SU-DHL-6 (cell line): ENCODE results near the gene C1QL2.

Experiments used
- EZH2phosphoT487 ChIP-seq: fragments of 200-600 bp; sonication (generic), shearing (Covaris generic); conservative IDR thresholded peaks from 2 replicates; pipeline ENCODE4 v1.6.1; 2018; ENCODE audit warnings: mild to moderate bottlenecking, antibody characterized with exemption, low read length, moderate library complexity, mixed read lengths
- TF ChIP-seq, protein P1 (sequence below): fragments of 200-600 bp; sonication (generic); IDR thresholded peaks from one replicate; pipeline ENCODE4 v1.5.1; 2017; ENCODE audit warnings: antibody characterized with exemption, mild to moderate bottlenecking, low read length, moderate library complexity; ENCODE audit not compliant: insufficient read depth, poor library complexity, severe bottlenecking

DNA sequence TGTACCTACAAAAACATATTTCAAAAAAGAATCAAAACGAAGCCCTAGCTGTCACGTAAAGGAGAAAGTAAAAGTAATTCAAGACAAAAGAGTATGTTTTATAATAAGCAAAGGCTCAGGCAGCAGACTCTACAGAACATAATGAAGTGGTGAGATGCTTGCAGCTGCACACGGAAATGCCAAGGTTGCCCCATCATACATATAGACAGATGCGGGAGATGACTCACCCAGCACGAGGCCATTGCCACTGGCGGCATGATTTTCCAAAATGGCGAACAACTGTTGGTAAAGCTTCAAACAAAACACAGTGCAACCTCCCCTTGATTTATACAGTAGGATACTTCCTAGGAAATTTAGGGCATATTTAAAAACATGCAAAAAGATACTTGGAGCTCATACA lies 26.0 kb upstream of the C1QL2 start:
- TF ChIP-seq, protein P1, sequence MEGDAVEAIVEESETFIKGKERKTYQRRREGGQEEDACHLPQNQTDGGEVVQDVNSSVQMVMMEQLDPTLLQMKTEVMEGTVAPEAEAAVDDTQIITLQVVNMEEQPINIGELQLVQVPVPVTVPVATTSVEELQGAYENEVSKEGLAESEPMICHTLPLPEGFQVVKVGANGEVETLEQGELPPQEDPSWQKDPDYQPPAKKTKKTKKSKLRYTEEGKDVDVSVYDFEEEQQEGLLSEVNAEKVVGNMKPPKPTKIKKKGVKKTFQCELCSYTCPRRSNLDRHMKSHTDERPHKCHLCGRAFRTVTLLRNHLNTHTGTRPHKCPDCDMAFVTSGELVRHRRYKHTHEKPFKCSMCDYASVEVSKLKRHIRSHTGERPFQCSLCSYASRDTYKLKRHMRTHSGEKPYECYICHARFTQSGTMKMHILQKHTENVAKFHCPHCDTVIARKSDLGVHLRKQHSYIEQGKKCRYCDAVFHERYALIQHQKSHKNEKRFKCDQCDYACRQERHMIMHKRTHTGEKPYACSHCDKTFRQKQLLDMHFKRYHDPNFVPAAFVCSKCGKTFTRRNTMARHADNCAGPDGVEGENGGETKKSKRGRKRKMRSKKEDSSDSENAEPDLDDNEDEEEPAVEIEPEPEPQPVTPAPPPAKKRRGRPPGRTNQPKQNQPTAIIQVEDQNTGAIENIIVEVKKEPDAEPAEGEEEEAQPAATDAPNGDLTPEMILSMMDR: no peak
- no peak for TF ChIP-seq EZH2phosphoT487
